CD4-positive, CD25-positive, alpha-beta regulatory T cell (primary cell): ENCODE measurements around the gene MYO3B. TPM values are rescaled to one million over a fixed set of nuclear protein-coding genes. Genes with fewer than 3 reads are reported as not detected.

ENCODE experiments used
- ATAC-seq, 2 donors: fragments of 150-1000 bp; cut with Tn5 transposase; one replicate each; pipeline ENCODE4 v1.10.0; 2021; ENCODE audit warnings: low read depth in 2 of 2, moderate number of reproducible peaks in 2 of 2, moderate library complexity in 1 of 2
- DNase-seq, 3 donors: peaks; one replicate each; pipeline versions ENCODE4 v3.0.0 to v3.0.0-alpha.2; 2012 to 2022; ENCODE audit warnings: mixed read lengths in 1 of 3
- H3K27ac ChIP-seq: one replicate; pipeline ENCODE4 v1.7.0; 2013; ENCODE audit warnings: mild to moderate bottlenecking, low read length; ENCODE audit not compliant: insufficient read depth, poor library complexity, severe bottlenecking
- H3K27me3 ChIP-seq: one replicate; pipeline ENCODE4 v1.7.0; 2013; ENCODE audit warnings: low read length; ENCODE audit not compliant: control insufficient read depth, insufficient read depth
- H3K36me3 ChIP-seq: one replicate; pipeline ENCODE4 v1.7.0; 2013; ENCODE audit warnings: mild to moderate bottlenecking, low read length, moderate library complexity; ENCODE audit not compliant: control insufficient read depth, insufficient read depth
- H3K4me1 ChIP-seq: 2 replicates; pipeline ENCODE4 v1.7.0; 2013; ENCODE audit warnings: mild to moderate bottlenecking, low read length; ENCODE audit not compliant: insufficient read depth, control insufficient read depth, poor library complexity, severe bottlenecking
- H3K4me3 ChIP-seq: one replicate; pipeline ENCODE4 v1.7.0; 2013; ENCODE audit warnings: low read depth, mild to moderate bottlenecking, low read length, moderate library complexity
- H3K9me3 ChIP-seq, 2 experiments: 1 replicate in 1 of 2; 2 replicates in 1 of 2; pipeline ENCODE4 v1.7.0; 2013; ENCODE audit warnings: low read length in 2 of 2, mild to moderate bottlenecking in 1 of 2, moderate library complexity in 1 of 2; ENCODE audit not compliant: control insufficient read depth in 2 of 2
- H3K27ac Mint-ChIP-seq, 3 donors: one replicate each; pipeline ENCODE4 v1.8.0; 2020 to 2022; ENCODE audit warnings: mild to moderate bottlenecking in 3 of 3, mixed read lengths in 3 of 3, moderate library complexity in 2 of 3
- H3K27me3 Mint-ChIP-seq: one replicate; pipeline ENCODE4 v1.8.0; 2022; ENCODE audit warnings: mild to moderate bottlenecking, mixed read lengths
- H3K36me3 Mint-ChIP-seq: one replicate; pipeline ENCODE4 v1.8.0; 2020; ENCODE audit warnings: mixed read lengths
- H3K4me1 Mint-ChIP-seq, 4 donors: one replicate each; pipeline ENCODE4 v1.8.0; 2020 to 2022; ENCODE audit warnings: mixed read lengths in 4 of 4, mild to moderate bottlenecking in 1 of 4
- H3K4me3 Mint-ChIP-seq, 4 donors: one replicate each; pipeline ENCODE4 v1.8.0; 2020 to 2022; ENCODE audit warnings: mild to moderate bottlenecking in 4 of 4, mixed read lengths in 4 of 4, moderate library complexity in 3 of 4
- H3K9me3 Mint-ChIP-seq, 7 donors: one replicate each; pipeline ENCODE4 v1.8.0; 2020 to 2022; ENCODE audit warnings: mixed read lengths in 7 of 7, mild to moderate bottlenecking in 3 of 7, moderate library complexity in 2 of 7
- polyA plus RNA-seq, 4 donors: library from polyadenylated mRNA; unstranded; fragments of 300-500 nt; fragmentation: Illumina TruSeq; gene quantifications; one replicate each; pipeline ENCODE4 v1.2.3, GENCODE V29; 2021
- total RNA-seq: library from RNA; stranded (reverse); gene quantifications from one replicate; pipeline ENCODE4 v1.2.3, GENCODE V29; 2022

Gene MYO3B
- total and polyA plus RNA-seq, 5 donors from 2014 or later: not detected

DNA sequence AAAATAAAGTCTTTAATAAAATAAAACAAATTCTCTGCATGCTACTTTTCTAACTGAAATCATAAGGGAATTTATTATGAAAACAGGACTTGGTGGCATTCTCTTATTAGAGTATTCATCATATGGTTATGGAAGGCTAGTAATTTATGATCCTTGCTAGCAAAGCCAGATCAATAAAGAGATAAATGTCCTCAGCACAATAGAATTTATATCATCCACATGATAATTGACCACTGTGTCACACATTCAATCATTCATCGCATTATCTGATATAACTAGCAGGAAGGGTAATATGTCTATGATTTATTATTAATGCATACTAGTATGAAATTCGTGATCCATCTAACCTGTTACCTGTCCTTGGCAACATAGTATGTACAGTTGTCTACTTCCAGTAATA is 175.8 kb downstream of the MYO3B start:
- Histone ChIP-seq H3K36me3 (no peaks in the 10 kb centered on the region), H3K4me1 (no peaks in the 10 kb centered on the region), H3K4me3 (no peak overlapping the region), H3K27me3 (no peaks in the 10 kb centered on the region), H3K9me3 (no peaks in the 10 kb centered on the region), H3K27ac (no peak overlapping the region)
- H3K4me1 Mint-ChIP-seq: peaks cover 0 to 7% (median 0%) of the 10 kb centered on the region in 4 donors
- no peak overlapping the region for H3K27ac Mint-ChIP-seq
- no peak for DNase-seq
- H3K4me3 Mint-ChIP-seq: no peak overlapping the region
- no peak for ATAC-seq
- H3K27me3 Mint-ChIP-seq: peaks cover 12% of the 10 kb centered on the region
- no peaks in the 10 kb centered on the region for H3K36me3 Mint-ChIP-seq
- H3K9me3 Mint-ChIP-seq: no peaks in the 10 kb centered on the region

DNA sequence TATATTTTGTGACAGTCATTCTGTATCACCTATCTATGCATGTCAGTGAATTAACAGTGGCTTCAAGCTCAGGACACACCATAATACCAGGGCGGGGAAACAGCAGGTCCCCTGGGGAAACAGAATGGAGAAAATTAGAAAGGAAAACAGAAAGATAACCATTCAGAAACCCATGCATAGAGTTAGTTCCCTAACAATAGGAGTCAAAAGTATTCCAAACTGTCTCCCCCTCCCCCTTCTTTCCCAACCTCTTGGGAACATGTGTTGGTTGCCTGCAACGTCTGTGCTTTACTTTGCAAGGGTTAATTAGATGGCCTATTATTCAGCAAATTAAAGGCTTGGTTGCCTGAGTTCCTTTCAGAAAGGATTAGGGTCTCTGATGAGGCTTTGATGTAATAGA is 176.4 kb downstream of the MYO3B start:
- ATAC-seq (no peak), DNase-seq (no peak)
- H3K9me3 Mint-ChIP-seq: no peaks in the 10 kb centered on the region
- Histone ChIP-seq H3K4me3 (no peak overlapping the region), H3K4me1 (no peaks in the 10 kb centered on the region), H3K36me3 (no peaks in the 10 kb centered on the region), H3K27ac (no peak overlapping the region), H3K27me3 (no peaks in the 10 kb centered on the region), H3K9me3 (no peaks in the 10 kb centered on the region)
- no peak overlapping the region for H3K27ac Mint-ChIP-seq
- peaks cover 16% of the 10 kb centered on the region for H3K27me3 Mint-ChIP-seq
- H3K4me3 Mint-ChIP-seq: no peak overlapping the region
- H3K36me3 Mint-ChIP-seq: no peaks in the 10 kb centered on the region
- H3K4me1 Mint-ChIP-seq: peaks cover 0 to 7% (median 0%) of the 10 kb centered on the region in 4 donors

- no peak for ATAC-seq
- H3K27ac Mint-ChIP-seq: no peak overlapping the region
- no peaks in the 10 kb centered on the region for H3K9me3 Mint-ChIP-seq
- H3K4me1 Mint-ChIP-seq: peaks cover 0 to 7% (median 0%) of the 10 kb centered on the region in 4 donors
- H3K4me1 ChIP-seq: no peaks in the 10 kb centered on the region
- no peak overlapping the region for H3K4me3 Mint-ChIP-seq
- H3K36me3 ChIP-seq: no peaks in the 10 kb centered on the region
- peaks cover 21% of the 10 kb centered on the region for H3K27me3 Mint-ChIP-seq
- peak in 1 of 3 donors; percentile 36 for DNase-seq
- H3K27me3 ChIP-seq: peaks cover 3% of the 10 kb centered on the region
- no peak overlapping the region for H3K27ac ChIP-seq
- H3K4me3 ChIP-seq: no peak overlapping the region
- no peaks in the 10 kb centered on the region for H3K36me3 Mint-ChIP-seq
- H3K9me3 ChIP-seq: no peaks in the 10 kb centered on the region
Observed at GRCh38 chr2:170354855-170355780, 177.2 kb downstream of the MYO3B start.

- no peaks in the 10 kb centered on the region for H3K36me3 ChIP-seq
- H3K9me3 ChIP-seq: no peaks in the 10 kb centered on the region
- H3K4me1 ChIP-seq: no peaks in the 10 kb centered on the region
- H3K9me3 Mint-ChIP-seq: peaks cover 0 to 3% (median 0%) of the 10 kb centered on the region in 7 donors
- peaks cover 12% of the 10 kb centered on the region for H3K27me3 ChIP-seq
- no peaks in the 10 kb centered on the region for H3K36me3 Mint-ChIP-seq
- H3K27me3 Mint-ChIP-seq: peaks cover 35% of the 10 kb centered on the region
- ATAC-seq (no peak), DNase-seq (no peak)
- H3K27ac Mint-ChIP-seq: no peak overlapping the region
- no peak overlapping the region for H3K4me3 ChIP-seq
- peaks cover 0 to 11% (median 3%) of the 10 kb centered on the region in 4 donors for H3K4me1 Mint-ChIP-seq
- H3K4me3 Mint-ChIP-seq: no peak overlapping the region
- H3K27ac ChIP-seq: no peak overlapping the region
Observed at GRCh38 chr2:170359466-170359865, 181.5 kb downstream of the MYO3B start.

DNA sequence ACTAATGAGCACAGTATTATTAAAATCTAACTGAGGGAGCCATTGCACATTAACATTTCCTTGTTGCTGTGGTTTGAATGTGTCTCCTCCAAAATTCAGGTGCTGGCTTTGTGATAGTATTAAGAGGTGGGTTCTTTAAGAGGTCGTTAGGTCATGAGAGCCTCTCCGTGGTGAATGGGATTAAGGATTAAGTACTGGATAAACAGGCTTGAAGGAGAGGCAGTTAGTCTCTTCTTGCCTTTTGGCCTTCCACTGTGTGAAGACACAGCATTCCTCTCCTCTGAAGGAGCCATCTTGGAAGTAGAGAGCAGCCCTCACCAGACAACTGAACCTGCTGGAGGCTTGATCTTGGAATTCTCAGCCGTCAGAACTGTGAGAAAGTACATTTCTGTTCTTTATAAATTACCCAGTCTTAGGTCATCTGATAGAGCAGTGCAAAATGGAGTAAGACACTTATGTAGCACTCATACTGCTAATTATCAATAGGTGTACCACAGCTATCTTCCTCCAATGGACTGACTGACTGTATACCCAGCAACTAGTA is 182.7 kb downstream of the MYO3B start:
- Histone ChIP-seq H3K27ac (no peak overlapping the region), H3K27me3 (peaks cover 15% of the 10 kb centered on the region), H3K36me3 (no peaks in the 10 kb centered on the region), H3K9me3 (no peaks in the 10 kb centered on the region), H3K4me1 (no peaks in the 10 kb centered on the region), H3K4me3 (no peak overlapping the region)
- Mint-ChIP-seq H3K4me1 (peaks cover 0 to 6% (median 2%) of the 10 kb centered on the region in 4 donors), H3K27ac (no peak overlapping the region), H3K27me3 (peaks cover 42% of the 10 kb centered on the region), H3K4me3 (no peak overlapping the region), H3K9me3 (peaks cover 0 to 3% (median 0%) of the 10 kb centered on the region in 7 donors), H3K36me3 (no peaks in the 10 kb centered on the region)
- no peak for ATAC-seq
- DNase-seq: no peak

- peak; percentile 3 to 64 (median 39) for DNase-seq
- Mint-ChIP-seq H3K4me1 (peaks cover 0 to 6% (median 2%) of the 10 kb centered on the region in 4 donors), H3K27ac (no peak overlapping the region)
Observed at GRCh38 chr2:170361090-170361936, 183.4 kb downstream of the MYO3B start.

DNA sequence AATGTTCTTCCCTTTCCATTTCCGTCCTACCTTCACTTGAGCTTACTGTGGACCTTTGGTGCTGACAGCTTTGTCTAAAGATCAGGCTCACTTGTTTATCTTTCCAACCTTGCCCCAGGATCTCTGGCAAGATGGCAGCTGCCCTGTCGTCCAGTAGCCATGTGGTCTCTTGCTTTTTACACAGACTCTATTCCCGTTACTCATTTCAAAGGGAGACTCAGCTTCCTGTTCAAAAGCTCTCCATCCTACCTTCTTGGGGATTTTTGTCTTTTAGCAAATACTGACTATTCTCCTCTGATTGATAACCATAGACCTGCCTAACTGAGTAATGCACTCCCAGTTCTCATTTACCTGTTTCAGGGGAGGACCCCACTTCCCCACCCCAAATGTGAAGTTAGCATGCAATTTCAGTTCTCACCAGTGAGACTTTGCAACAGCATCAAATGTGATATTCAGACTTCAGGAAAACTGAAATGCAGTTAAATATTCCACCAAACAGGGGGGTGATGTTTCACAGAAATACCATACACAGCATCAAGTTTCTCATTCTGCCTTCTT is 184.4 kb downstream of the MYO3B start:
- Mint-ChIP-seq H3K9me3 (peaks cover 0 to 3% (median 0%) of the 10 kb centered on the region in 7 donors), H3K4me1 (peaks cover 0 to 6% (median 2%) of the 10 kb centered on the region in 4 donors), H3K27me3 (peaks cover 56% of the 10 kb centered on the region), H3K36me3 (no peaks in the 10 kb centered on the region), H3K4me3 (no peak overlapping the region), H3K27ac (peak overlapping the region in 1 of 3 donors; percentile 58)
- no peak for ATAC-seq
- Histone ChIP-seq H3K4me3 (no peak overlapping the region), H3K27me3 (peaks cover 17% of the 10 kb centered on the region), H3K36me3 (no peaks in the 10 kb centered on the region), H3K9me3 (no peaks in the 10 kb centered on the region), H3K4me1 (no peaks in the 10 kb centered on the region), H3K27ac (no peak overlapping the region)
- no peak for DNase-seq

More at GRCh38 chr2:170361090-170361936, 183.4 kb downstream of the MYO3B start:
- H3K4me3 ChIP-seq: no peak overlapping the region
- Mint-ChIP-seq H3K36me3 (no peaks in the 10 kb centered on the region), H3K4me3 (no peak overlapping the region), H3K27me3 (peaks cover 46% of the 10 kb centered on the region), H3K9me3 (peaks cover 0 to 3% (median 0%) of the 10 kb centered on the region in 7 donors)
- peaks cover 17% of the 10 kb centered on the region for H3K27me3 ChIP-seq
- no peaks in the 10 kb centered on the region for H3K36me3 ChIP-seq
- H3K9me3 ChIP-seq: no peaks in the 10 kb centered on the region
- no peaks in the 10 kb centered on the region for H3K4me1 ChIP-seq
- H3K27ac ChIP-seq: no peak overlapping the region
- peak; percentile 56 to 61 for ATAC-seq
